Measurements from ENCODE around the gene FOXI2. TPM values are rescaled to one million over a fixed set of nuclear protein-coding genes. Genes with fewer than 3 reads are reported as not detected.

FOXI2 gene
- total and polyA plus RNA-seq, 9 of the 15 experiments (the other 6 are each of a cell fraction or from before 2014, with no cell fraction given): not detected

Other genes starting within 250 kb of the FOXI2 start
- gene NPS, start 187.9 kb upstream of the FOXI2 start, total RNA-seq (2014; rRNA removed): not detected in 2 replicates
- gene NPS, start 187.9 kb upstream of the FOXI2 start, total RNA-seq (2014; rRNA removed; fragmentation: Illumina TruSeq; extraction: Trizol): not detected in 2 replicates
- gene NPS, start 187.9 kb upstream of the FOXI2 start, total RNA-seq (2015; rRNA removed; fragmentation: Illumina TruSeq; extraction: Trizol): not detected in 2 replicates
- gene NPS, start 187.9 kb upstream of the FOXI2 start, total RNA-seq (2021): not detected in 2 replicates
- gene NPS, start 187.9 kb upstream of the FOXI2 start, polyA plus RNA-seq (2011; rRNA removed): not detected in 2 replicates
- not detected in 2 replicates for gene NPS, start 187.9 kb upstream of the FOXI2 start, polyA plus RNA-seq (2014; fragmentation: Illumina TruSeq; extraction: Trizol)
- gene NPS, start 187.9 kb upstream of the FOXI2 start, polyA plus RNA-seq (2014; fragmentation: Nextera tagmentation; extraction: Ambion mirVana): not detected
- gene NPS, start 187.9 kb upstream of the FOXI2 start, polyA plus RNA-seq (2014; rRNA removed): not detected in 2 replicates
- gene CLRN3, start 155.8 kb downstream of the FOXI2 start, total RNA-seq (2014; rRNA removed): not detected in 2 replicates
- gene CLRN3, start 155.8 kb downstream of the FOXI2 start, total RNA-seq (2014; rRNA removed; fragmentation: Illumina TruSeq; extraction: Trizol): not detected in 2 replicates
- gene CLRN3, start 155.8 kb downstream of the FOXI2 start, total RNA-seq (2015; rRNA removed; fragmentation: Illumina TruSeq; extraction: Trizol): not detected in 2 replicates
- not detected in 2 replicates for gene CLRN3, start 155.8 kb downstream of the FOXI2 start, total RNA-seq (2021)
- gene CLRN3, start 155.8 kb downstream of the FOXI2 start, polyA plus RNA-seq (2011; rRNA removed): not detected in 2 replicates
- gene CLRN3, start 155.8 kb downstream of the FOXI2 start, polyA plus RNA-seq (2014; fragmentation: Illumina TruSeq; extraction: Trizol): not detected in 2 replicates
- gene CLRN3, start 155.8 kb downstream of the FOXI2 start, polyA plus RNA-seq (2014; fragmentation: Nextera tagmentation; extraction: Ambion mirVana): not detected
- not detected in 2 replicates for gene CLRN3, start 155.8 kb downstream of the FOXI2 start, polyA plus RNA-seq (2014; rRNA removed)
- not detected in 2 replicates for gene PTPRE, start 169.9 kb downstream of the FOXI2 start, total RNA-seq (2014; rRNA removed)
- not detected in 2 replicates for gene PTPRE, start 169.9 kb downstream of the FOXI2 start, total RNA-seq (2014; rRNA removed; fragmentation: Illumina TruSeq; extraction: Trizol)
- 0.04 TPM in 1 of 2 replicates, not detected in the other for gene PTPRE, start 169.9 kb downstream of the FOXI2 start, total RNA-seq (2015; rRNA removed; fragmentation: Illumina TruSeq; extraction: Trizol)
- gene PTPRE, start 169.9 kb downstream of the FOXI2 start, total RNA-seq (2021): 0.13 and 0.16 TPM in 2 replicates
- gene PTPRE, start 169.9 kb downstream of the FOXI2 start, polyA plus RNA-seq (2011; rRNA removed): 0.04 TPM in 1 of 2 replicates, not detected in the other
- gene PTPRE, start 169.9 kb downstream of the FOXI2 start, polyA plus RNA-seq (2014; fragmentation: Illumina TruSeq; extraction: Trizol): 0.04 TPM in 1 of 2 replicates, not detected in the other
- gene PTPRE, start 169.9 kb downstream of the FOXI2 start, polyA plus RNA-seq (2014; fragmentation: Nextera tagmentation; extraction: Ambion mirVana): under 1 TPM in 1 of 2 experiments, not detected in 1; 0.01 TPM
- 0.03 TPM in 1 of 2 replicates, not detected in the other for gene PTPRE, start 169.9 kb downstream of the FOXI2 start, polyA plus RNA-seq (2014; rRNA removed)

All from K562 (cell line).